ENCODE measurements around the gene CXCL14.
"Not testable (repeated sequence)": the region's sequence is repeated elsewhere in the genome, so short reads cannot be mapped to it uniquely, and the experiment has no call there.

CXCL14 gene

GRCh38 chr5:135533794-135534193 is 45.0 kb downstream of the CXCL14 start:
- in situ Hi-C loops (cut with HindIII; ENCODE audit: low pct_unique_long_range_greater_than_20kb, low sequenced_read_pairs), result no loop called here
- TF ChIP-seq JUND (IDR thresholded peaks at IDR 0.05; ENCODE audit: low read depth), result no peak
- DNase-seq (ENCODE audit: low read depth in 1 of 2, low spot score in 1 of 2), result no peak

- in situ Hi-C loops (cut with HindIII; ENCODE audit: low pct_unique_long_range_greater_than_20kb, low sequenced_read_pairs), result no loop called here
- no peak for TF ChIP-seq JUND (IDR thresholded peaks at IDR 0.05; ENCODE audit: low read depth)
- DNase-seq (ENCODE audit: low read depth in 1 of 2, low spot score in 1 of 2), result no peak
Measured at GRCh38 chr5:135533334-135533733, 45.5 kb downstream of the CXCL14 start.

- in situ Hi-C loops (cut with HindIII; ENCODE audit: low pct_unique_long_range_greater_than_20kb, low sequenced_read_pairs); DNase-seq (ENCODE audit: low read depth in 1 of 2, low spot score in 1 of 2): not testable (repeated sequence)
Measured at GRCh38 chr5:135529576-135529975, 49.2 kb downstream of the CXCL14 start.

DNA sequence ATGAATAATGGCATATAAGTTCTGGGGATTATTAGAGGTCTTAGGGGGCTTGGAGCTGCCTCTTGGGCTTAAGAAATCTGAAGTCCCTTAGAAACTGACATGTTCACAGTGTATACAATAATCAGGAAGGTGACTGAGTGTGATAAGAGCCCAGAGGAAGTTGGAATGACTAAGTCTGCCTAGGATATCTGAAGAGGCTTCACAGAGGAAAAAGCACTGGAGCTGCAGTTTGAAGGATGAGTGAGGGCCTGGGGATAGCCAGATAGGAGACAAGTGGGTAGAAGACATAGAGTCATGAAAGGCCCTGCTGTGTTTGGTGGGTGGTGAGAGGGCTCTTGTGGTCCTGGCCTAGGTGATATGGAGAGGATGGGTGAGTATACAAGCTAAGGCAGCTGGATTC is 51.9 kb downstream of the CXCL14 start:
- no peak for TF ChIP-seq JUND (IDR thresholded peaks at IDR 0.05; ENCODE audit: low read depth)
- in situ Hi-C loops (cut with HindIII; ENCODE audit: low pct_unique_long_range_greater_than_20kb, low sequenced_read_pairs), result no loop called here
- no peak for DNase-seq (ENCODE audit: low read depth in 1 of 2, low spot score in 1 of 2)

- in situ Hi-C loops (cut with HindIII; ENCODE audit: low pct_unique_long_range_greater_than_20kb, low sequenced_read_pairs), result no loop called here
- TF ChIP-seq JUND (IDR thresholded peaks at IDR 0.05; ENCODE audit: low read depth), result no peak
- no peak for DNase-seq (ENCODE audit: low read depth in 1 of 2, low spot score in 1 of 2)
Measured at GRCh38 chr5:135521964-135522363, 56.8 kb downstream of the CXCL14 start.

Data from T47D (cell line).